ENCODE measurements around the gene CEBPA. TPM values are rescaled to one million over a fixed set of nuclear protein-coding genes. Genes with fewer than 3 reads are reported as not detected.

Gene CEBPA
- total RNA-seq, 6 experiments from 2014 or later = 53.9 to 163 (median 119) TPM

DNA sequence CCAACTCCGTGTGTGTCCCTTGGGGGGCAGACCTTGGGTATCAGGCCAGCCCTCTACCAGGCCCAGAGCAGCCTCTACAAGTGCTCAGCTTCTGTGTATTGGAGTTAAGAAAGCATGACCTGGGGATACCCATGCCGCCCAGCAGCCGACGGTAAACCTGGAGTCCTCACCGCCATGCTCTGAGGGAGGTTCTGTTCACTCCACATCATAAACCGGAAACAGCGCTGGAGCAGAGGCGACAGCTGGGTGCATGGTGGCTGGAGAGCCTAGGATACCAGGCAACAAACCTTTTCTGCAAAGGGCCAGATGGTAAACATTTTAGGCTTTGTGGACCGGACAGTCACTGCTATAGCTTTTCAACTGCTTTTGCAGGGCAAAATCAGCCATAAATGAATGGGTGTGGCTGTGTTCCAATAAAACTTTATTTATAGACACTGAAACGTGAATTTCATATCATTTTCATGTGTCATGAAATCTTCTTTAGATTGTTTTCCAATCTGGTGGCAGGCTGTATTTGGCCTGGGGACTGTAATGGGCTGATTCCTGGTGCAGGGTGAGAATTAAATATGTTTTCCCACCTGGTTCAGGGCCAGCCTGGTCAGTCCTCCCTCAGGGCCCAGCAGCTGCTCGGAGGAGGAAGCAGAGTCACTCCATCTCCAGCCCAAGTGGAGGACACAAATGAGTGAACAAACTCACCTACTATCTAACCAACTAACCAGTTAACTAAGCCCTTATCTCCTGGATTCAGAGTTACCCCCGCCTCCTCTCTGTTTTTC, 30.9 kb downstream of the CEBPA start:
- ATAC-seq (no peak), DNase-seq (peak in 1 of 3 donors; percentile 12)
- Histone ChIP-seq H3K36me3 (no peaks in the 10 kb centered on the region), H3K9me3 (no peaks in the 10 kb centered on the region), H3K27me3 (no peaks in the 10 kb centered on the region), H3K27ac (no peak overlapping the region), H3K4me1 (peaks cover 0 to 35% (median 14%) of the 10 kb centered on the region in 4 donors), H3K4me3 (no peak overlapping the region)
- intact Hi-C loops (cut with DNase I) = no loop called here
- no peak for TF ChIP-seq POLR2A (IDR thresholded peaks at IDR 0.05)
- TF ChIP-seq, protein P1, sequence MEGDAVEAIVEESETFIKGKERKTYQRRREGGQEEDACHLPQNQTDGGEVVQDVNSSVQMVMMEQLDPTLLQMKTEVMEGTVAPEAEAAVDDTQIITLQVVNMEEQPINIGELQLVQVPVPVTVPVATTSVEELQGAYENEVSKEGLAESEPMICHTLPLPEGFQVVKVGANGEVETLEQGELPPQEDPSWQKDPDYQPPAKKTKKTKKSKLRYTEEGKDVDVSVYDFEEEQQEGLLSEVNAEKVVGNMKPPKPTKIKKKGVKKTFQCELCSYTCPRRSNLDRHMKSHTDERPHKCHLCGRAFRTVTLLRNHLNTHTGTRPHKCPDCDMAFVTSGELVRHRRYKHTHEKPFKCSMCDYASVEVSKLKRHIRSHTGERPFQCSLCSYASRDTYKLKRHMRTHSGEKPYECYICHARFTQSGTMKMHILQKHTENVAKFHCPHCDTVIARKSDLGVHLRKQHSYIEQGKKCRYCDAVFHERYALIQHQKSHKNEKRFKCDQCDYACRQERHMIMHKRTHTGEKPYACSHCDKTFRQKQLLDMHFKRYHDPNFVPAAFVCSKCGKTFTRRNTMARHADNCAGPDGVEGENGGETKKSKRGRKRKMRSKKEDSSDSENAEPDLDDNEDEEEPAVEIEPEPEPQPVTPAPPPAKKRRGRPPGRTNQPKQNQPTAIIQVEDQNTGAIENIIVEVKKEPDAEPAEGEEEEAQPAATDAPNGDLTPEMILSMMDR (IDR thresholded peaks at IDR 0.05) = no peak
- WGBS (ENCODE audit: insufficient coverage, low coverage, low lambda C conversion rate, missing lambda C conversion rate) = 74% methylated on average over 4 of the region's 12 CpGs

DNA sequence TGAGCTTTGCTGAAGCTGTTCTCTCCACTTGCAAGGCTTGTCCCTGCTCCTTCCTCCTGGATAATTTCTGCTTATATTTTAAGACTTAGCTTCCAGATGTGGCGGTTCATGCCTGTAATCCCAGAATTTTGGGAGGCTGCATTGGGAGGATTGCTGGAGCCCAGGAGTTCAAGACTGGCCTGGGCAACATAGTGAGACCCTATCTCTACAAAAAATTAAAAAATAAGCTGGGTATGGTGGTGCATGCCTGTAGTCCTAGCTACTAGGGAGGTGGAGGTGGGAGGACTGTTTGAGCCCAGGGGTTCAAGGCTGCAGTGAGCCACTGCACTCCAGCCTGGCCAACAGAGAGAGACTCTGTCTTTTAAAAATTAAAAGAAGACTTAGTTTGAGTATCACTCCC, 31.6 kb downstream of the CEBPA start:
- no peak overlapping the region for H3K27ac ChIP-seq
- no peaks in the 10 kb centered on the region for H3K27me3 ChIP-seq
- H3K9me3 ChIP-seq = no peaks in the 10 kb centered on the region
- TF ChIP-seq POLR2A (IDR thresholded peaks at IDR 0.05) = no peak
- TF ChIP-seq, protein P1 (IDR thresholded peaks at IDR 0.05) = no peak
- H3K4me1 ChIP-seq = peaks cover 0 to 29% (median 12%) of the 10 kb centered on the region in 4 donors
- no peaks in the 10 kb centered on the region for H3K36me3 ChIP-seq
- 78% methylated on average over 1 of the region's 1 CpG for WGBS (ENCODE audit: insufficient coverage, low coverage, low lambda C conversion rate, missing lambda C conversion rate)
- intact Hi-C loops (cut with DNase I) = no loop called here
- DNase-seq (no peak), ATAC-seq (no peak)
- H3K4me3 ChIP-seq = no peak overlapping the region

DNA sequence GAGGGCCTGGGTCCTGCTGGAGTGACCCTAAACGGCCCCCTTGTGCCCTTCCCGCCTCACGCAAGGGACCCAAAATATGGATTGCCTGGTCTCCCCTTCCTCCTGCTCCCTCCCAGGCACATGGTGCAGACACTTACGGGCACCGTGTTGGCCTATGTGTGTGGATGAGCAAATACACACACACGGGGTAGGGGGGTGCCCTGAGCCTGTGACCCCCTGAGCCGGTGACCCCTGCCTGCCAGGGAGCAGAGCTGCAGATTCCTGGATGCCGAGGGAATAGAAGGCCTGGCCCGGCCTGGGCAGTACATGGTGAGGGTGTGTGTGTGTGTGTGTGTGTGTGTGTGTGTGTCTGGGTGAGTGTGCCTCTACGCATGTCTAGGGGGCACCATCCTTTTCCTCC, 33.3 kb downstream of the CEBPA start:
- Histone ChIP-seq H3K36me3 (no peaks in the 10 kb centered on the region), H3K4me1 (peaks cover 0 to 11% (median 3%) of the 10 kb centered on the region in 4 donors), H3K9me3 (no peaks in the 10 kb centered on the region), H3K4me3 (no peak overlapping the region), H3K27me3 (no peaks in the 10 kb centered on the region), H3K27ac (no peak overlapping the region)
- DNase-seq = peak in 2 of 3 donors; percentile 12 to 46
- intact Hi-C loops (cut with DNase I) = no loop called here
- no peak for TF ChIP-seq POLR2A (IDR thresholded peaks at IDR 0.05)
- TF ChIP-seq, protein P1 (IDR thresholded peaks at IDR 0.05) = no peak
- WGBS (ENCODE audit: insufficient coverage, low coverage, low lambda C conversion rate, missing lambda C conversion rate) = no CpG with 5 or more reads among the region's 10 CpGs
- no peak for ATAC-seq

DNA sequence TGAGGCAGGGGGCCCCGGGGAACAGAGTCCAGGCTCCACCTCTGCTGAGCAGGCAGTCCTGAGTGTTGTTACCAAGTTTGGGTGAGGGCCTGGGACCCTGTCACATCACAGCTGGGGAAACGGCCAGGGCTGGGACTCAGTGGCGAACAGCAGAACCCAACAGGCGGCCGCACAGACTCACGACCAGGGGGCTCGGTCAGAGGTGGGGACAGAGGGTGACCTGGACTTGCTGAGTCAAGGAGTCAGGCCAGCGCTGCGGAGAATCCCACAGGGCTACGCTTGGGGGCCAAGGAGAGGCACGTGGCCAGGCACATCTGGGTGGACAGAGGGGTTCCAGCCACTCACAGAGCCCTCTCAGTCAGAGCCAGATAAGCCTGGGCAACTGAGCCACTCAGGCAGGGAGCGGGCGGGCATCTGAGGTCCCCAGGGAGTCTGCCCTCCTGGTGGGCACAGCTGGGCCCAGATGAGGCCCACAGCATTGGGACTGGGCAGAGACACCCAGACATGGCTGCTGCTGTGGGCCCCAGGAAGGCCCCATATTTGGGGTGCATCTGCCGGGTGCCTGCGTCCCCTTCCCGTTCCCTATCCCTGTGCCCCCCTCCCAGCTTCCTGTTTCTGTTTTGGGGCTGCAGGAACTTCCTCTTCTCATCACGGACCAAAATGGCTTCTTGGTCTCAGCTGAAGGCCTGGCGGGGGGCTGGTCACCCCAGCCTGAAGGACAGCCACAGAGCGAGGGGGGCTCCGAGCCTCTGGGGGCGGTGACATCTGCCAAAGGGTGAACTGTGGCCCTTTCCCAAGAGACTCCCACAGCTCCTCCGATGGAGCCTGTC, 34.0 kb downstream of the CEBPA start:
- intact Hi-C loops (cut with DNase I) = no loop called here
- Histone ChIP-seq H3K27ac (no peak overlapping the region), H3K4me3 (no peak overlapping the region), H3K9me3 (no peaks in the 10 kb centered on the region), H3K4me1 (peaks cover 0 to 5% (median 0%) of the 10 kb centered on the region in 4 donors), H3K27me3 (no peaks in the 10 kb centered on the region), H3K36me3 (no peaks in the 10 kb centered on the region)
- TF ChIP-seq POLR2A (IDR thresholded peaks at IDR 0.05) = no peak
- TF ChIP-seq, protein P1 (IDR thresholded peaks at IDR 0.05) = no peak
- peak in 2 of 3 donors; percentile 29 to 59 for DNase-seq
- peak in 3 of 4 donors; percentile 8 to 31 (median 9) for ATAC-seq
- WGBS (ENCODE audit: insufficient coverage, low coverage, low lambda C conversion rate, missing lambda C conversion rate) = no CpG with 5 or more reads among the region's 22 CpGs
